Stimulated activated CD4-positive, alpha-beta T cell treated with anti-CD3 and anti-CD28 coated beads, Interleukin-1b, Interleukin-23, amount 100 ng/mL, for 24 hours (primary cell): Measurements from ENCODE around the gene PDLIM7.
"Not testable (repeated sequence)": the region's sequence is repeated elsewhere in the genome, so short reads cannot be mapped to it uniquely, and the experiment has no call there.

Source experiments
- DNase-seq, 4 experiments: peaks; one replicate each; pipeline ENCODE4 v3.0.0-alpha.2; 2020; ENCODE audit warnings: low read depth in 4 of 4, low spot score in 1 of 4

PDLIM7 gene

DNA sequence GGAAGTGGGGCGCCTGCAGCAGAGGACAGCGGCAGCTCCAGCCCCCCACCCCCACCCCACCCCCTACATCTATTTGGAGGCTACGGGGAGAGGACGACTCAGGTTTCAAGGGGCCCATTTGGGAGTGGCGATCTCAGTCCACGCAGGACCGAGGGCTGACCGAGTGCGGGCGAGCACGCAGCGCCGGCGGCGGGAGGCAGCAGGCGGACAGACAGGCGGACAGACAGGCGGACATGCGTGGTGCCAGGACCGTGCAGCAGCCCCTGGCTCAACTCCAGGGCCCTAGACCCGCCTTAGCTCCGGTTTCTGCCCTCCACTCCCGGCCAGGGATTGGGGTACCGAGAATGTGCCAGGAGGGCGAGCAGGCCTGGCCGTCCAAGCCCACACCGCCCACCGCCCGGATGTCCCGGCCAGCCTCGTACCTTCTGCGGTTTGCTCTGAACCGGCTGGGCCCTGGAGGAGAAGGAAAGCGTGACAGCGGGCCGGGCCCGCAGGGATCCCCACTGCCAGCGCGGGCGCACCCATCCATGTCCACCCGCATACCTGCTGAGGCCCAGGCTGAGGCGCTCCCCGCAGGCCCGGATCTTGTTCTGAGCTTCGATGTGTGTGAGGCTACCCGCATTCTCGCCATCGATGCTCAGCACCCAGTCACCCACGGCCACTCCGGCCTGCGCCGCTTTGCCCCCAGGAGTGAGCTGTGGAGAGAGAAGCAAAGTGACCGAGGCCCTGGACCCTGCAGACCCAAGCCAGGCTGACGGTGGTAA lies 5.2 kb downstream of the PDLIM7 start:
- DNase-seq, result no peak

DNA sequence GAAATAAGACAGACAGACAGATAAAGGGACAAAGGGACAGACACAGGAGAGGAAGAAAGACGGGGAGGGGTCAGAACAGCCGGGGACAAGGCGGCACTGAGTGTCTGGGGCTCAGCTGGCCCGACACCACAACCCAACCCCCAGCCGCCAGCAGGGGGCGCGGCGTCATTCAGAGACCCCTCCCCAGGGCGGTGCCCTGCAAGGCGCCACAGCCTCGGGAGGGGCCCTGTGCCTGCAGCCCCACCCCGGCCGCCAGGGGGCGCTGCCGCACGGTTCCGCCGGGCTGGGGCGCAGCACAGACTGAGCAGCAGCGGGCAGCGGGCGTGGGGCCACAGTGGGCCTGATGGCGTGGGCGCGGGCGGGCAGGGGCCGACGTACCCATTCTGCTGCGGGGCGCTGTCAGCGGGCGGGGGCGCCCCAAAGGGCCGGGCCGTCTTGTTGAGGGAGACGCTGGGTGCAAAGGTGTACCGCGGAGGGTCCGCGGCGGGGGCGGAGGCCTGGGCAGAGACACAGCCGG lies 5.9 kb downstream of the PDLIM7 start:
- DNase-seq, result no peak

DNA sequence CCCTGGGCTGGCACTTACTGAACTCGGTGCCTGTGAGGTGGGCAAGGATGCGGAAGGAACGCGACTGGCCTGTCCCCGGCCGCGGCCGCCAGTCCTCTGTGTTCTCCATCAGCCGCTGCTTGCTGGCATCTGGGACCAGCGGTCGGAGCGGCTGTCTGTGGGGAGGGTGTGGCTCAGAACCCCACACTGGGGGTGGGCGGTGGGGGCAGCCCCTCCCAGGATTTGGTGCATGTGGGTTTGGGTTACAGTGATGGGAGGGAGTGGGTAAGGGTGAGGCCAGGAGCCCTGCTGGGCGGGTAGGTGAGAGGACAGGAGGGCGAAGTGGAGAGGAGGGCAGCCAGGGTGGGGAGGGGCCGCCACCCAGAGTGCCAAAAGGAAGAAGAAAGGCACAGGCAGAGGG lies 6.4 kb downstream of the PDLIM7 start:
- no peak for DNase-seq

DNA sequence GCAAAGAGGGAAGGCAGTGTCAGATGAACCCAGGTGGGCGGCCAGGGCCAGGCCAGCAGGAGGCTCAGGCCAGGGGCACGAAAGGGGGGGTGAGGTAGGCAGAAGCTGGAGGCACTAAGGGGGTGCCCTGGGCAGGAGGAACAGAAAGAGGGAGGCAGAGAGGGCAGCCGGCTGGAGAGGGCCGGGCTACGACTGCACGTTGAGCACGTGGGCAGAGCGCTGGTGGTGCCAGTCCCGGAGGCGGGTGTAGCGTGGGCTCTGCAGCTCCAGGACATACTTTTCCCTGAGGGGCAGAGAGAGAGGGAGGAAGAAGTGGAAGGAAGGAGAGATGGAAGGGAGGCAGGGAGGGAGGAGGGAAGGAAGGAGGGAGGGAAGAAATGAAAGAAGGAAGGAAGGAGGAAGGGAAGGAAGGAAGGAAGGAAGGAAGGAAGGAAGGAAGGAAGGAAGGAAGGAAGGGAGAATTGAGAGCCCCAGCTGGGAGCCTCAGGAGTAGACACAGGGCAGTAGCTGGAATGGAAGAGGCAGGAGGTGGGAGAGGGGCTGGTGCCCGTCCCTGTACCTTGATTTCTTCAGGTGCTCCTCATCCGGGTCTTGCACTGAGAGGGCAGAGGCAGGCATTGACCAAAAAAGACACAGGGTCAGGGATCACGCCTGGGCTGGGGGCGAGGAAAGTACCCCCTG lies 7.0 kb downstream of the PDLIM7 start:
- no peak for DNase-seq

DNA sequence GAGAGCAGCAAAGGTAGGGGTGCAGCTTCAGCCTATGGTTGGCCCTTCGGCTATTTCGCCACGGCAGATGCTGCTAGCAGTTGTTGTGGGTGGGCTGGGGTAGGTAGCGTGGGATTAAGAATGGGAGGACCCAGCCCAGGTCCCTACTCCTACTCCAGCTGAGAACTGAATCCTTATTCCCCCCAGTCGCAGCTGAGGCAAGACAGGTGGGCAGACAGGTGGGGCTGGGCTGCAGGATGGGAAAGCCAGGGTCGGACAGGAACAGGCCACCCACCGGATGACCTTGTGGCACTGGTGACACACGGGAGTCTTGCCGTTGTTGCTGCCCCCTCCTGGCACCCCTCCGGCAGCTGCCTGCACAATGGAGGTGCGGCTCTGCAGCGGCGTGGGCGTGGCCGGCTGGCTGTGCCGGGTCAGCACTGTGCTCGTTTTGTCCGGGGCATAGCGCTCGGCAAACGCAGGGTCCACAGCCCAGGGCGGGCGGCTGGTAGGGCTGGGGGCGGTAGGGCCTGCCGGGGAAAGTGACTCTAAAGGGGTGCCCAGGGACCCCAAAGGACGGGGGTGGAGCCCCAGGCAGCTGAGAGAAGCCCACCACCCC lies 8.2 kb downstream of the PDLIM7 start:
- DNase-seq, result no peak

DNA sequence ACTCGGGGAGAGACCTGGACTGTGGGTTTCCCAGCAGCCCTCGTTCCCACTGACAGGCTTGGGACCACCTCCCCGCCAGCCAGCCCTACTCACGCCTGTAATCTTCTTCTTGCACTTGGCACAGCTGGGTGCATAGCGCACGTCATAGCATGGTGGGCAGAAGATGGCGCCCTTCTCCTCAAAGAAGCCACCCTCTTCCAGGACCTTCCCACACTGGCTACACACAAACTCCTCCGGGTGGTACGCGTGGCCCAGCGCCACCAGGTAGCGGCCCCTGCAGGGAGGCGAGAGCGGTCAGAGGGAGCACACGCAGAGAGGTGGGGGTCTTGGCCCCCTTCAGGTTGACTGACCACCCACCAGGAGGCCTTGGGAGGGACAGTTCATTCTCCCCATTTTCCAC lies 9.4 kb downstream of the PDLIM7 start:
- no peak for DNase-seq

DNA sequence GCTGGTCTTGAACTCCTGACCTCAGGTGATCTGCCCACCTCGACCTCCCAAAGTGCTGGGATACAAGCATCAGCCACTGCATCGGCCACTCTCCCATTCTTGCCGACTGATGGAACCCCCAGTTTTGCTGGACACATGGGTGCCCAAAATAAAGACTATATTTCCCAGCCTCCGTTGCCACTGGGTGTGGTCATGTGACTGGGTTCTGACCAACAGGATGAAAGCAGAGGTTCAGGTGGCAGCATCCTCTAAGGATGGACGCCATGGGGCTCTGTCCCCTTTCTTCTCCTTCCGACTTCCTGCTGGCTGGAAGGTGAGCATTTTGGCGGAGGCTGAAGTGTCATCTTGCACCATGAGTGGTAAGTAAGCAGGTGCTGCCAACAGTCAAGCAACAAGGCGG lies 10.3 kb downstream of the PDLIM7 start:
- no peak for DNase-seq

DNA sequence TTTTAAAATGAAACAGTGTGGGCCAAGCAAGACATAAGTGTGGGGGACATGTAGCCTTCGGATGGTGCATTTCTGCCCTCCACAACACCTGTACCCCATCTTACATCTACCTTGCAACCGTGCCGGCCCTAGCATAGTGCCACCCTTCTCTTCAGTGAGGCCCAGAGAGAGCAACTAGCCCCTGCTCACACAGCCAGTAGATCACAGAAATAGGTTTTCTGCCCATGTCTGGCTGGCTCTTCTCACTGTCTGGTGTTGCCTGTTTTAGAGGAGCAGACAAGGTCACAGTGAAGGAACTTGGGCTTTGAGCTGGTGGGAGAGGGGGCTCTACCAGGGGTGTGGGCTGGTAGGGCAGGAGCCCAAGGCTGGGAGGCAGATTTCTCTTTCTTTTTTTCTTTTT lies 11.1 kb downstream of the PDLIM7 start:
- DNase-seq, result no peak

DNA sequence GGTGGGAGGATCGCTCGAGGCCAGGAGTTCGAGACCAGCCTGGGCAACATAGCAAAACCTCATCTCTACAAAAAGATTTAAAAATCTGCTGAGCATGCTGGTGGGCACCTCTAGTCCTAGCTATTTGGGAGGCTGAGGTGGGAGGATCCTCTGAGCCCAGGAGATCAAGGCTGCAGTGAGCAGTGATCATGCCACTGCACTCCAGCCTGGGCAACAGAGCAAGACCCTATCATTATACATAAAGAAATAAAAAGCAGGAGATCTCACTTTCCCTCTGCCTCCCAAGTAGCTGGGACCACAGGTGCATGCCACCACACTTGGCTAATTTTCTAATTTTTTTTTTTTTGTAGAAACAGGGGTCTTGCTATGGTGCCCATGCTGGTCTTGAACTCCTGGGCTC lies 11.7 kb downstream of the PDLIM7 start:
- DNase-seq, result not testable (repeated sequence)

DNA sequence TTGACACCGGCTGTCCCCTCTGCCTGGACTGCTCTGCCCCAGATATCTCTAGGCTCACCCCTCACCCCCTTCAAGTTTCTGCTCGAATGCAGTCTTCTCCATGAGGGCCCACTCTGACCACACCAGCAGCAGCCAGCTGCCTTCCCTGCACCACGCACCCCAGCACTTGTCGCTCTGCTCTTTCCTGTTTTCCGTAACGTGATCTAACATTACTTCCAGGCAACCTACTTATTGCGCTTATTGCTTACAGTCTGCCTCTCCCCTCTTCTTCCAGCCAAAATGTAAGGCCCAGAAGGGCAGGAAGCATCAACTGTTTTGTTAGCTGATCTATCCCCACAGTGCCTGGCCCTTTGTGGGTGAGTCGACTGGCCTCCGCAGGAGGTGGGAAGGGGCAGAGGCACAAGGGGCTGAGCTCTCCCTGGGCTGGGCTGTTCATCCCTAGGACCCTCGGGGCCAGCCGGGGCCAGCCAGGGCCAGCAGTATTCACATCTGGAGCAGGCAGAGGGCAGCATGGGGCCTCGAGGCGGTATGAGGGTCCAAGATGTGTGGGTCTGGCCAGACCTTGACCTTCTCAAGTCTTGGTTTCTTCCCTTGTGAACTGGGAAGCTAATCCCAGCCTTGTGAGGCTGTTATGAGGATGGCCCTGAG lies 12.4 kb downstream of the PDLIM7 start:
- no peak for DNase-seq

DNA sequence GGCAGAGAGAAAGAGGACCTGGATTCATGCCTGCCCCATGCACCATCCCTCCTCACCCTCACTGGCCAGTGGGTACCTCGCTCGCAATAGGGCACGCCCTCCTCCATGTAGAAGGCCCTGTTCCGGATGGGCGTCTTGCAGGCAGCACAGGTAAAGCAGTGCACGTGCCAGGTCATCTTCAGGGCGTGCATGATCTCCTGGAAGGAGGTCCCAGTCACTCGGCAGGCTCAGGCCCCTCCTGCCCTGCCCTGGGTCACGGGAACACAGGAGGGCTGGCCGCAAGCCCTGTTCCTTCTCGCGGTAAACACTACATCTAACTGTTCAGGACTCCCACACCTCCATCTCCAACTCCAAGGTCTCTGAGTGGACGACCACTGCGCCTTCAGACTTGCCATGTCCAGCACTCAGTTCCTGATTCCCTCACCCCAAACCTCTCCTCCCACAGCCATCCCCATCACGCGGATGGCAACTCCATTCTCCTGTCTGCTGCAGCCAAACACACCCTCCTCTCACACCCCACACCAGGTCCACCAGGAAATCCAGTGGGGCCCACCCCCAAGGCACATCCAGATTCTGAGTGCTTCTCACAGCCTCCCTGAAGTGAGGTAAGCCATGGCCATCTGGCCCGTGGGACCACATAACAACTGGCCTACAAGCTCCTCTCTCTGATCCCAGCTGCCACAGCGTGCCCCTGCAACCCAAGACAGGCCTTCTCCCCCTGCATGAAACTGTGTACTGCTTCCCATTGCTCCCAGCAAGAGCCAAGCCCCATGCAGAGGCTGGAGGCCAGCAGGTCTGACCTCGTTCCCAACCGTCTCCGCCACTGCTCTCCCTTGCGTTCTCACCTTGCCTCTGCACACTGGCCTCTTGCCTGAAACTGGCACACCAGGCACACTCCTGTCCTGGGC lies 13.2 kb downstream of the PDLIM7 start:
- DNase-seq, result no peak

DNA sequence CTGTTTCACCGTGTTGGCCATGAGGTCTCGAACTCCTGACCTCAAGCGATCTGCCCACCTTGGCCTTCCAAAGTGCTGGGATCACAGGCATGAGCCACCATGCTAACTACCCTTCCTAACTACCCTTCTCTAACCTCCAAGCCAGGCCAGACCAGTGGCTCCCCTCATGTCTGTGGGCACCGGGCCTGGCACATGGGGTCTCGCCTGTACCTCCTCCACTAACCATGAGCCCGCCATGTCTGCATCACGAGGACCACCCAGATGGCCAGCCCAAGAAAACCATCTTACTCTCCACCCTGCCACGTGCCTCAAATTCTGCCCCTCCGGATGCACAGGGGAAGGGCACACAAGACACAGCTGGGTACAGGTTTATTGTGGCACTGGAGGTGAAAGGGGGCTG lies 14.4 kb downstream of the PDLIM7 start:
- DNase-seq, result no peak

DNA sequence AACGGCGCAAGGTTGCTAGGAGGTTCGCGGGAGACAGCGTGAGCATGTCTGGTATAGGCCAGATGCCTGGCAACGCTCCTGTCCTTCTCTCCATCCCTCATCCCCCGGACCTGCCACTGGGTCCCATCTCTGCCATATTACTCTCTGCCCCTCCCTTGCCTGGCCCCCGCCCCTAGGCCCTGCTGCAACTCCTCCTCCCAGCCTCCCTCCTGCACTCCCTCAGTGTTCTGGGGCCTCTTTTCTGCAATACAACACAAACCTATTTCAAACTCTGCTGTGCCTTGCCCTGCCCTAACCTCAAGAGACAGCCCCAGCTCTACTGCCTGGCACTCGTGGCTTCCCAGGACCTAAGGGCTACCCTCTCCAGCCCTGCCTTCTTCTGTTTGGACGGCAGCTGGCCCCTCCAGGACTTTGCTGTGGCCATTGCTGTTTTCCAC lies 15.0 kb downstream of the PDLIM7 start:
- DNase-seq, result no peak

DNA sequence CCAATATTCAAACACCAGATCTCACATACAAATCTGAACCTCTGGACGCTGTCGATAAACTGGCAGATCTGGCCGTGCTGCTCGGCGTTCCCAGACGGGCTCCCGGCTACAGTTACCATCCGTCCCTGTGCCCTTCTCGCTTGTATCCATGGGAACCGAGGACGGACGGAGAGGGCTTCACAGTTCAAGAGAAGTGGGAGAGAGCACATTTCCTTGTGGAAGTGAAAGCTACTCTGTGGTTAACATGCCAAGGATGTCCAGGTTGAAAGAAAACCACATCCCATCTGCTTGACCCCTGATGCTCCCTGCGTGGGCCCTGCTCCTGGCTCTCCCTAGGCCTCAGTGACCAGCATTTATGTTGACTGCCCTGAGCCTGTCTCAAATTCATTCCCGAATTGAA lies 17.6 kb downstream of the PDLIM7 start:
- DNase-seq, result no peak

DNA sequence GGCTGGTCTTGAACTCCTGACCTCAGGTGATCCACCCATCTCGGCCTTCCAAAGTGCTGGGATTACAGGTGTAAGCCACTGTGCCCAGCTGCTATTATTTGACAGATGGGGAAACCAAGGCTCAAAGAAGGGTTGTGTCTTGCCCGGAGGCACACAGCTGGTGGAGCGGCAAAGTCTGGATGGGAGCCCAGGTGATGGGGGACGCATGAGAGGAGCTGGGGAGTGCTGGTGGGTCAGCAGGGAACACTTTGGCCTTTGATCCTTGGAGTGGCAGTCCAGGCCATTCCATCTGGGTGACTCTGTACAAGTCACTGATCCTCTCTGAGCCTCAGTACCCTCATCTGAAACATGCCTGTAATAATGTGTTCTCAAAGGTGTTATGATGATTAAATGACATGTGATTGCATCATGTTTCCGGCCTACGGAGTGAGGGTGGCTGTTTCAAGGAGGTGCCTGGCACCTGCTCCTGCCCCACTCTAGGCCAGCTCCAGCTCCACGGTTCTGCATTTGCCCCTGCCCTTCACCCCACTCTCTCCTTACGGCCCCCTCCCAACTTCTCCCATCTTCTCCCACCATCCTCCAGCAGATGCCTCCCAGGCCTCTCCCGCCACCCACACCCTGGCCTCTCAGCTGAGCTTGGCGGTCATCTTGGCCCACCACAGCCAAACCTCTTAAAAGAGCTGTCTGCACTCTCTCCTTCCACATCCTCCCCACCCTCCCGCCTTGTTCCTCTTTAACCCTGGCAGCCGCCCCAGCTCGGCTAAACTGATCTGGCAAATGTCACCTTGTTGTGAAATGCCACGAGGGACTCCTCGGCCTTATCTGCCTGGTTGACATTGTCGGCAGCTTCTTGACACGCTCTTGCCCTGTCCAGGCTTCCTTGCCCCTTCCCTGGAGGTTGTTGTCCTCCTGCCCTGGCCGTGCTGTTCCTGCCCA lies 18.4 kb downstream of the PDLIM7 start:
- DNase-seq, result no peak

DNA sequence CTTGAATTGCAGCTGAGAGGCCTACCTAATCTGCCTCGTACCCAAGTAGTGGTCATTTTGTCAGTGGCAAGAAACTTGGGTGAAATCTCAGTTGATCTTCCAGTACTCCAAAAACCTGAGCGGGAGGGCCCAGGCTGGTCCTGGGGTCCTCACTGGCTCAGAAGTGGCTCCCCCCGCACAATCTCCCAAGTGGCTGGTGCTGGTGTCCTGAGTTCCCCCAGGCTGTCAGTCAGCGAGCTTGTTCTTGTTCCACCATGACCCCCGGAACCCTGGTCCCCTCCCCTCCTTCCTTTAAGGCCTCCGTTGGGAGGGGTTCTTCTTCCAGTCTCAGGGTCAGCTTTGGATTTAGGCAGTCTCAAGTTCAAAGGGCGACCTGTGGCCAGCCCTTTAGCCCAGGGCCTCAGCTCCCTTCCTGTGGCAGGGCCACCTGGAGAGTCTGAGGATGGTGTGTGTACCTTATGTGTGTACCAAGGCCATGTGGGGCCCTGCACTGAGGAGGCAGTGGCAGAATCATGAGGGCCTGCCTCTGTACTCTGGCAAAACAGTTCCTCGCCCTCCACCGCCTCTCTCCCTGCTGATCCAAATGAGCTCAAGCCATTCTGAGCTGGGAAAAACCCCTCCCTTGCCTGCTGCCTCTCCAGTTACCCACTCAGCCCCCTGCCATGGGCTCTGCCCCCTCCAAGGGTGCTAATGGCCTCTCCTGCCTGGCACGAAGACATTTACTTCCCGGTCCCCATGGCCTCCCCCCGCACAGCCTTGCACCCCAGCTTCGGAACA lies 19.5 kb downstream of the PDLIM7 start:
- no peak for DNase-seq

DNA sequence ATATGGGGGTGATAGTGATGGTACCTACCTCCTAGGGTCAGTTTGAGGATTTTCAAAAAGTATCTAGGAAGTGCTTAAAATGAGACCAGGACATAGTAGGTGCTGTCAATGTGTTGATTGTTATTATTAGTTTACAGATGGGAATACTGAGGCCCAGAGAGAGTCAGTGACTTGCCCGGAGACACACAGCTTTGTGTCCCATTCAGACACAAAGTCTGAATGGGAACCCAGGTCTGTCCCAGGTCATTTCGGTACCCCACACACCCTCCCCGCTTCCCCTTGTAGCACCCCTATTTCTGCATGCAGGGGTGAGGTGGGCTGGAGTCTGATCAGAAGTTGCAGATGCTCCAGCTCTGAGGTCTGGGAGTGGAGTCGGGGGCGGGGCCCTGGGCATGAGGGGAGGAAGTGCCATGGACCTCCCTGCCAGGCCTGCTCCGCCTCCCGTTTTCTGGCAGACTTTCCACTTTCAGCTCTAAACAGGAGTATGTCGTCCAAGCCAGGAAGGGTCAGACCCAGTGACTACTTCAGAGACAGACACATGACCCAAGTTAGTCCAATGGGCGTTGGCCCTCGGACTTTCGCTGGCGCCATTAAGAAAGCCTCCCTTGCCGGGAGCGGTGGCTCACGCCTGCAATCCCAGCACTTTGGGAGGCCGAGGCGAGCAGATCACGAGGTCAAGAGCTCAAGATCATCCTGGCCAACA lies 20.7 kb downstream of the PDLIM7 start:
- DNase-seq, result no peak
